B cell (primary cell): ENCODE data around the gene HIRA. TPM values are rescaled to one million over a fixed set of nuclear protein-coding genes. Genes with fewer than 3 reads are reported as not detected.

Experiments
- ATAC-seq: fragments of 200-7000 bp; cut with Tn5 transposase; one replicate; pipeline ENCODE4 v1.10.0; 2021; ENCODE audit warnings: low read depth, mild to moderate bottlenecking, moderate number of reproducible peaks, moderate library complexity
- CTCF ChIA-PET: fragments of 350-600 bp; sonication (Branson Sonifier 250); formaldehyde crosslinking; loops from one replicate; lab custom pipeline; 2021; ENCODE audit warnings: antibody characterized with exemption, inconsistent platforms; lab: Charles Lee
- POLR2A ChIA-PET: fragments of 350-600 bp; sonication (Branson Sonifier 250); formaldehyde crosslinking; loops from one replicate; lab custom pipeline; 2021; ENCODE audit warnings: antibody characterized with exemption; lab: Charles Lee
- DNase-seq: peaks from one replicate; pipeline ENCODE4 v3.0.0; 2013
- H2AFZ ChIP-seq: 2 replicates; pipeline ENCODE4 v1.6.1; 2012; ENCODE audit warnings: mild to moderate bottlenecking, low read depth, low read length; ENCODE audit not compliant: insufficient read depth, poor library complexity, severe bottlenecking
- H3K27ac ChIP-seq, 2 donors: 1 replicate in 1 of 2; 2 replicates in 1 of 2; pipeline ENCODE4 v1.5.1; 2012 to 2013; ENCODE audit warnings: low read length in 2 of 2, mild to moderate bottlenecking in 2 of 2, moderate library complexity in 1 of 2
- H3K27me3 ChIP-seq, 4 experiments: fragments of 200-600 bp in 1 of 4; sonication (generic) in 1 of 4; replicated peaks in 1 of 4; 1 replicate in 2 of 4; 2 replicates in 2 of 4; pipeline versions ENCODE4 v1.6.1 to v1.7.0; 2013 to 2016; ENCODE audit warnings: low read length in 3 of 4, mild to moderate bottlenecking in 2 of 4, mixed read lengths in 1 of 4, moderate library complexity in 1 of 4; ENCODE audit not compliant: insufficient read depth in 4 of 4, control insufficient read depth in 3 of 4; ENCODE audit errors: control extremely low read depth in 1 of 4
- H3K36me3 ChIP-seq, 2 experiments: replicated peaks in 1 of 2; 1 replicate in 1 of 2; 2 replicates in 1 of 2; pipeline versions ENCODE4 v1.6.1 to v1.7.1; 2013; ENCODE audit warnings: low read length in 1 of 2; ENCODE audit not compliant: insufficient read depth in 2 of 2, control insufficient read depth in 1 of 2; ENCODE audit errors: control extremely low read depth in 1 of 2, extremely low read depth in 1 of 2
- H3K4me1 ChIP-seq, 2 donors: fragments of 200-600 bp in 1 of 2; sonication (generic) in 1 of 2; 1 replicate in 1 of 2; 2 replicates in 1 of 2; pipeline versions ENCODE4 v1.5.1 to v1.6.1; 2013 to 2017; ENCODE audit warnings: low read length in 2 of 2; ENCODE audit not compliant: control insufficient read depth in 2 of 2, insufficient read depth in 2 of 2
- H3K4me2 ChIP-seq: replicated peaks from 2 replicates; pipeline ENCODE3; 2012; ENCODE audit warnings: mild to moderate bottlenecking, low read depth, low read length; ENCODE audit not compliant: poor library complexity, severe bottlenecking
- H3K4me3 ChIP-seq, 5 experiments: fragments of 200-600 bp in 1 of 5; sonication (generic) in 1 of 5; 1 replicate in 3 of 5; 2 replicates in 2 of 5; pipeline versions ENCODE4 v1.5.1 to v1.7.0; 2011 to 2016; ENCODE audit warnings: low read length in 4 of 5, mild to moderate bottlenecking in 4 of 5, low read depth in 2 of 5, control low read depth in 1 of 5, moderate library complexity in 1 of 5; ENCODE audit not compliant: insufficient read depth in 1 of 5; ENCODE audit errors: control extremely low read depth in 1 of 5, extremely low read depth in 1 of 5
- H3K79me2 ChIP-seq: fragments of 200-600 bp; sonication (generic); one replicate; pipeline ENCODE4 v1.6.0; 2016; ENCODE audit warnings: low read length; ENCODE audit not compliant: control insufficient read depth, insufficient read depth
- H3K9ac ChIP-seq: fragments of 200-600 bp; sonication (generic); 2 replicates; pipeline ENCODE4 v1.6.1; 2017; ENCODE audit warnings: mild to moderate bottlenecking, low read length, moderate library complexity
- H3K9me3 ChIP-seq, 3 donors: one replicate each; pipeline versions ENCODE4 v1.6.1 to v1.7.1; 2013; ENCODE audit warnings: low read length in 2 of 3; ENCODE audit not compliant: control insufficient read depth in 2 of 3, insufficient read depth in 1 of 3; ENCODE audit errors: control extremely low read depth in 1 of 3
- H4K20me1 ChIP-seq: 2 replicates; pipeline ENCODE4 v1.6.0; 2012; ENCODE audit warnings: mild to moderate bottlenecking, low read length; ENCODE audit not compliant: insufficient read depth, control insufficient read depth, poor library complexity, severe bottlenecking
- H3K27ac Mint-ChIP-seq: one replicate; pipeline ENCODE4 v1.8.0; 2021; ENCODE audit warnings: mixed read lengths
- H3K27me3 Mint-ChIP-seq: one replicate; pipeline ENCODE4 v1.8.0; 2021; ENCODE audit warnings: mixed read lengths
- H3K4me1 Mint-ChIP-seq: one replicate; pipeline ENCODE4 v1.8.0; 2021; ENCODE audit warnings: mixed read lengths
- H3K4me3 Mint-ChIP-seq: one replicate; pipeline ENCODE4 v1.8.0; 2021; ENCODE audit warnings: mixed read lengths
- H3K9me3 Mint-ChIP-seq: one replicate; pipeline ENCODE4 v1.8.0; 2022; ENCODE audit warnings: mixed read lengths; ENCODE audit not compliant: insufficient read depth
- EZH2 ChIP-seq: IDR thresholded peaks from 2 replicates; pipeline ENCODE4 v1.6.1; 2012; ENCODE audit warnings: borderline replicate concordance, low read depth, mild to moderate bottlenecking, moderate library complexity, low read length; ENCODE audit not compliant: insufficient read depth, poor library complexity, severe bottlenecking
- WGBS: methylation state at CpG from one replicate; pipeline ENCODE4 v1.1.5; 2013; ENCODE audit warnings: missing lambda C conversion rate; ENCODE audit not compliant: insufficient coverage; 5-methylcytosine and 5-hydroxymethylcytosine counted together
- intact Hi-C: fragments of 100-400 bp; cut with micrococcal nuclease; formaldehyde crosslinking; loops from one replicate; pipeline ENCODE4 v1.10.0; 2022
- polyA plus RNA-seq: library from polyadenylated mRNA; depleted of rRNA; stranded (reverse); fragments of >200 nt; gene quantifications from 2 replicates; pipeline ENCODE4 v1.2.3, GENCODE V29; 2012
- total RNA-seq, 2 donors: library from RNA; stranded (reverse); fragments of 120-200 nt in 1 of 2; gene quantifications; 1 replicate in 1 of 2; 2 replicates in 1 of 2; pipeline versions ENCODE4 v1.2.3 to v1.2.4, GENCODE V29; 2013 to 2022
- TF ChIP-seq, protein P1 (sequence below): fragments of 200-600 bp; IDR thresholded peaks from one replicate; pipeline ENCODE4 v1.8.0; 2022; ENCODE audit warnings: antibody characterized with exemption, mild to moderate bottlenecking

Gene HIRA
- total and polyA plus RNA-seq, 2 donors (not counting 1 experiment from before 2014, with no cell fraction given), result 28.3 to 34.5 TPM

DNA sequence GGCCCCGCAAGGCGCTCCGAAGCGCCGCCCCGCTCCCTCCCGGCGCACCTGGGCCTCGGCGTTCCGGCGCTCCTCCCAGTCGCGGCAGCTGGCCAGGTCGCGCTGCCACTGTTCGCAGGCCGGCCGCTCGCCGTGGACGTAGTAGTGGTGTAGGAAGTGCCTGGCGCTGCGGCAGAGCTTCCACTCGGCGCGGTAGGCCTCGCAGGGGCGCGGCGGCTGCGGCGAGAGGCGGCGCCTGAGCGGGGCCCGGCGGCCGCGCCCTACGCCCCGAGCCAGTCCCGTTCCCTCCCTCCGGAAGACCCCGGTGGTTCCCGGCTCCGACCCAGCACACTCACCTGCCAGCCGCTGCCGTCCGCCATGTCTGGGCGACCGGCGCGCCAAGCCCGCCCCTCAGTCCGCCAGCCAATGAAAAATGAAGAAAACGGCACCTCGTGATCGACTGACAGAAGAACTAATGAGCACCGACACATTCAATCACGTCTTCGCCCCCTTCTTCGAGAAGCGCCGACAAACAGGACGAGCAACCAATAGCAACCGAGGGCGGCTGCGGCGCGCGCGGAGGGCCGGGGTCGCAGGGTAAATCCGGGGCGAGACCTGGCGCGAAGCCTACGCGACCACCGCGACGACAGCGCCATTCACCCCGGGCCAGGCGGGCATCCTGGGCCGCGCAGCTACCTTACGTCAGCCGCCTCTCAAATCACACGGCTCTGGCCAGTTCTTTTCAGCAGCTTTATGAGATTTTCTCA lies 16.0 kb upstream of the HIRA start, which contains the start of gene C22orf39:
Gene C22orf39 (minus strand): TSS at position 382 of the 746 bp plus-strand sequence. CDS start 23 bp downstream, at position 359.
- H3K4me1 ChIP-seq, result peaks cover 16 to 27% of the 10 kb centered on the region in 2 donors
- peak within 1 kb of the TSS; percentile 98 for H3K27ac Mint-ChIP-seq
- H3K36me3 ChIP-seq, result peaks cover 0 to 44% of the 10 kb centered on the region in 2 experiments
- peak within 1 kb of the TSS; percentile 99 for H3K4me3 Mint-ChIP-seq
- WGBS, result under 1% methylated on average over 92 of the region's 92 CpGs
- H3K4me3 ChIP-seq, result peak within 1 kb of the TSS; percentile 65 to 82 (median 80)
- peak within 1 kb of the TSS; percentile 76 for H2AFZ ChIP-seq
- H3K4me1 Mint-ChIP-seq, result peaks cover 39% of the 10 kb centered on the region
- no peaks in the 10 kb centered on the region for H3K27me3 ChIP-seq
- peak within 1 kb of the TSS; percentile 84 for H3K9ac ChIP-seq
- TF ChIP-seq, protein P1, sequence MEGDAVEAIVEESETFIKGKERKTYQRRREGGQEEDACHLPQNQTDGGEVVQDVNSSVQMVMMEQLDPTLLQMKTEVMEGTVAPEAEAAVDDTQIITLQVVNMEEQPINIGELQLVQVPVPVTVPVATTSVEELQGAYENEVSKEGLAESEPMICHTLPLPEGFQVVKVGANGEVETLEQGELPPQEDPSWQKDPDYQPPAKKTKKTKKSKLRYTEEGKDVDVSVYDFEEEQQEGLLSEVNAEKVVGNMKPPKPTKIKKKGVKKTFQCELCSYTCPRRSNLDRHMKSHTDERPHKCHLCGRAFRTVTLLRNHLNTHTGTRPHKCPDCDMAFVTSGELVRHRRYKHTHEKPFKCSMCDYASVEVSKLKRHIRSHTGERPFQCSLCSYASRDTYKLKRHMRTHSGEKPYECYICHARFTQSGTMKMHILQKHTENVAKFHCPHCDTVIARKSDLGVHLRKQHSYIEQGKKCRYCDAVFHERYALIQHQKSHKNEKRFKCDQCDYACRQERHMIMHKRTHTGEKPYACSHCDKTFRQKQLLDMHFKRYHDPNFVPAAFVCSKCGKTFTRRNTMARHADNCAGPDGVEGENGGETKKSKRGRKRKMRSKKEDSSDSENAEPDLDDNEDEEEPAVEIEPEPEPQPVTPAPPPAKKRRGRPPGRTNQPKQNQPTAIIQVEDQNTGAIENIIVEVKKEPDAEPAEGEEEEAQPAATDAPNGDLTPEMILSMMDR, result no peak
- no peak for TF ChIP-seq EZH2
- H3K79me2 ChIP-seq, result peaks cover 64% of the 10 kb centered on the region
- peak within 1 kb of the TSS; percentile 92 to 96 for H3K27ac ChIP-seq
- H3K9me3 ChIP-seq, result no peaks in the 10 kb centered on the region
- no peaks in the 10 kb centered on the region for H3K9me3 Mint-ChIP-seq
- H4K20me1 ChIP-seq, result peaks cover 13% of the 10 kb centered on the region
- intact Hi-C loops, result loop anchor here (1.0 to 5.0 kb wide), 6 partner anchors 15 to 325 kb away; partner anchors contain the start of genes CDC45, CLTCL1, DGCR2 and MRPL40
- H3K27me3 Mint-ChIP-seq, result no peaks in the 10 kb centered on the region
- peak; percentile 94 for DNase-seq
- POLR2A ChIA-PET, result interaction anchor here (0.5 to 4.5 kb wide), 9 partner anchors 14 to 273 kb away, joined by 3 to 29 read pairs (median 3); partner anchors contain the start of genes CDC45, CLTCL1, HIRA and MRPL40
- H3K4me2 ChIP-seq, result peak within 1 kb of the TSS; percentile 82
- CTCF ChIA-PET, result interaction anchor here (0.7 to 1.8 kb wide), 7 partner anchors 14 to 303 kb away, joined by 3 to 5 read pairs (median 4); partner anchors contain the start of genes CDC45, ESS2 and MRPL40
- peak; percentile 87 for ATAC-seq
